Loucy (cell line): ENCODE measurements around the gene PFKFB2.

Experiments
- EZH2phosphoT487 ChIP-seq: fragments of 200-600 bp; IDR thresholded peaks from 2 replicates; pipeline ENCODE4 v1.6.1; 2018; ENCODE audit warnings: antibody characterized with exemption, mild to moderate bottlenecking, moderate library complexity, borderline replicate concordance
- TF ChIP-seq, protein P1 (sequence below): fragments of 200-600 bp; sonication (generic); conservative IDR thresholded peaks from 2 replicates; pipeline ENCODE4 v1.5.1; 2014; ENCODE audit warnings: mild to moderate bottlenecking, antibody characterized with exemption, low read length

DNA sequence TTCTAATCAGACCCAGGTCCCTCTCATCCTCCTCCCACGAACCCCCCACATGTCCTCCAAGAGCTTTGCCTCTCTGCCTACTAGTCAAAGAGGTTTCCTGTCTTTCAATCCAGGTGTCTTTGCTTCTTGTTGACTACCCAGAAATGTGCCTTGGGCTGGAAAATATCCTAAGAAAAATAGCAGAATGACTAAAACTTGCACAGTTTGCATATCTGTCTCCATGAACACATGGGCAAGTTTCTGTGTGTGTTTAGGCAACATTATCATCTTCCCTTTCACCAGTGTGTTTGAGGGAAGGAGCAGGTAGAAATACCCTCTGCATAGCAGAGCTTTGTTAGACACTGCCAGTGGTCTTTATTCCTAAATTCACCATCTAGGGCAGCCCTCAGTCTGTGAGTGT is 22.1 kb upstream of the PFKFB2 start:
- TF ChIP-seq, protein P1, sequence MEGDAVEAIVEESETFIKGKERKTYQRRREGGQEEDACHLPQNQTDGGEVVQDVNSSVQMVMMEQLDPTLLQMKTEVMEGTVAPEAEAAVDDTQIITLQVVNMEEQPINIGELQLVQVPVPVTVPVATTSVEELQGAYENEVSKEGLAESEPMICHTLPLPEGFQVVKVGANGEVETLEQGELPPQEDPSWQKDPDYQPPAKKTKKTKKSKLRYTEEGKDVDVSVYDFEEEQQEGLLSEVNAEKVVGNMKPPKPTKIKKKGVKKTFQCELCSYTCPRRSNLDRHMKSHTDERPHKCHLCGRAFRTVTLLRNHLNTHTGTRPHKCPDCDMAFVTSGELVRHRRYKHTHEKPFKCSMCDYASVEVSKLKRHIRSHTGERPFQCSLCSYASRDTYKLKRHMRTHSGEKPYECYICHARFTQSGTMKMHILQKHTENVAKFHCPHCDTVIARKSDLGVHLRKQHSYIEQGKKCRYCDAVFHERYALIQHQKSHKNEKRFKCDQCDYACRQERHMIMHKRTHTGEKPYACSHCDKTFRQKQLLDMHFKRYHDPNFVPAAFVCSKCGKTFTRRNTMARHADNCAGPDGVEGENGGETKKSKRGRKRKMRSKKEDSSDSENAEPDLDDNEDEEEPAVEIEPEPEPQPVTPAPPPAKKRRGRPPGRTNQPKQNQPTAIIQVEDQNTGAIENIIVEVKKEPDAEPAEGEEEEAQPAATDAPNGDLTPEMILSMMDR = no peak
- TF ChIP-seq EZH2phosphoT487 = no peak
